ENCODE measurements around the gene PHF19. TPM values are rescaled to one million over a fixed set of nuclear protein-coding genes. Genes with fewer than 3 reads are reported as not detected.

PHF19 gene
- 10 to 100 TPM; 33.4 to 53.0 (median 40.5) TPM for total RNA-seq
- polyA plus RNA-seq = 10 to 100 TPM; 12.6 to 29.4 (median 27.7) TPM
- long read RNA-seq, donor 1, transcript PHF19-201 (5 exons, 836 nt) = major isoform, 5 of 5 reads
- long read RNA-seq, donor 1, partial matches to known transcripts = 0 of 5 reads
- long read RNA-seq, donor 1, other reads (novel, unspliced or antisense) = 0 of 5 reads
- long read RNA-seq, donor 2, full-length matches to known transcripts = 6 of 6 reads
- long read RNA-seq, donor 2, partial matches to known transcripts = 0 of 6 reads
- long read RNA-seq, donor 2, other reads (novel, unspliced or antisense) = 0 of 6 reads

DNA sequence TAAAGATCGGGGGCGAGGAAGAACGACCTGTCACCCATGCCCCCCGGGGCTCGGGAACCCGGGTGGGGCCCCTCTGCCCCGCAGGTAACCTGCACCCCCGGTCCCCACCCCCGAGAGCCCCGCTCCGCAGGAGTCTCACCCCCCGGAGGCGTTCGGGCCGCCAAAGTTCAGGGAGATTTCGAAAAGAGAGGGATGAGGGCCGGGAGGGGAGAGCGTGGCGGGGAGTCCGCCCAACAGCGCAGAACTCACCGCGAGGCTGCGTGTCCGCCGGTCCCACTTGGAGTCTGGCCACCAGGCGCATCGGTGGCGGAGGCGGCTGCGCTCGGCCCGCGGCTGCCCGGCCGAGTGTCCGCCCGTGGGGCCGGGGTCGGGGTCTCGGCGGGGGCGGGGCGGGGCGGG, at the start of gene PHF19:
PHF19 (minus strand) TSS at position 347 of the 399 bp plus-strand sequence. CDS start 2,447 bp downstream, outside the sequence.
- TF ChIP-seq, protein P1, sequence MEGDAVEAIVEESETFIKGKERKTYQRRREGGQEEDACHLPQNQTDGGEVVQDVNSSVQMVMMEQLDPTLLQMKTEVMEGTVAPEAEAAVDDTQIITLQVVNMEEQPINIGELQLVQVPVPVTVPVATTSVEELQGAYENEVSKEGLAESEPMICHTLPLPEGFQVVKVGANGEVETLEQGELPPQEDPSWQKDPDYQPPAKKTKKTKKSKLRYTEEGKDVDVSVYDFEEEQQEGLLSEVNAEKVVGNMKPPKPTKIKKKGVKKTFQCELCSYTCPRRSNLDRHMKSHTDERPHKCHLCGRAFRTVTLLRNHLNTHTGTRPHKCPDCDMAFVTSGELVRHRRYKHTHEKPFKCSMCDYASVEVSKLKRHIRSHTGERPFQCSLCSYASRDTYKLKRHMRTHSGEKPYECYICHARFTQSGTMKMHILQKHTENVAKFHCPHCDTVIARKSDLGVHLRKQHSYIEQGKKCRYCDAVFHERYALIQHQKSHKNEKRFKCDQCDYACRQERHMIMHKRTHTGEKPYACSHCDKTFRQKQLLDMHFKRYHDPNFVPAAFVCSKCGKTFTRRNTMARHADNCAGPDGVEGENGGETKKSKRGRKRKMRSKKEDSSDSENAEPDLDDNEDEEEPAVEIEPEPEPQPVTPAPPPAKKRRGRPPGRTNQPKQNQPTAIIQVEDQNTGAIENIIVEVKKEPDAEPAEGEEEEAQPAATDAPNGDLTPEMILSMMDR (IDR thresholded peaks at IDR 0.05 in 8 of 11, conservative IDR thresholded peaks at IDR 0.05 in 3 of 11) = no peak
- TF ChIP-seq POLR2AphosphoS5 (IDR thresholded peaks at IDR 0.05) = no peak
- TF ChIP-seq POLR2A (IDR thresholded peaks at IDR 0.05) = no peak
- H3K4me1 ChIP-seq = peaks cover 15 to 76% (median 37%) of the 10 kb centered on the region in 6 donors

DNA sequence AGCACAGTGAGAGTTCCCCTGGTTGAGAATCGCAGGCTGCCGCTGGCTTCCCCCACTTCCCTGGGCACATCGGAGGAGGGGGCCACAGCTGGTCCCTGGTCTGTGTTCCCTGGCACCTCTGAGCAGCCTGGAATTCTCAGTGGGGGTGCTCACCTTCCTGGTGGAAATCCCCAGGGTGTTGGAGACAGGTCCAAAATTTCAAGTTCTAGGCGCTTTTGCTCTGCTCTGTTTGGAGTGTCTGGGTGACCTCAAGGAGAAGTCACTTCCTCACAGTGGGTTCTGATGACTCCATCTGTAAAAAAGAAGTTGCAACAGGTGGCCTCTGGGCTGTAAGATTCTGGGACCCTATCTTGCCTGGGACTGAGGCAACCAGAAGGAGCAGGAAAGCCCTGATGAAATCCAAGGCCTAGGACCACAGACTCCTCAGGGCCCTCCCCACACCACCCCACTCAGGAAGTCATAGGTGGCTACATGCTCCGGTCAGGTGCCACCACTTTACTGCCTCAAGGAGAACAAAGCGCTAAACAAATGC, 49.5 kb upstream of the PHF19 start, which contains the start of gene TRAF1:
TRAF1 (minus strand) TSS at position 400 of the 532 bp plus-strand sequence. CDS start 721 bp downstream, outside the sequence.
- H3K4me1 ChIP-seq = peaks cover 53 to 100% (median 83%) of the 10 kb centered on the region in 6 donors
- no peak for TF ChIP-seq POLR2A (IDR thresholded peaks at IDR 0.05)
- TF ChIP-seq POLR2AphosphoS5 (IDR thresholded peaks at IDR 0.05) = peak in 1 of 3 donors; percentile 27
- TF ChIP-seq, protein P1 (IDR thresholded peaks at IDR 0.05 in 8 of 11, conservative IDR thresholded peaks at IDR 0.05 in 3 of 11) = no peak
- intact Hi-C loops (cut with DNase I; ENCODE audit: low total_unique reads) = no loop called here
- WGBS, 5 donors = 24 to 44% (median 30%) methylated on average over 5 to 6 of the region's 6 CpGs
- DNase-seq = peak; percentile 86
- H3K9me3 ChIP-seq = no peaks in the 10 kb centered on the region
- H3K27ac ChIP-seq = peak within 1 kb of the TSS; percentile 74 to 96 (median 95)
- H3K36me3 ChIP-seq = peaks cover 0 to 21% (median 0%) of the 10 kb centered on the region in 6 donors
- H3K4me3 ChIP-seq = peak within 1 kb of the TSS in 7 of 8 donors; percentile 1 to 82 (median 19)
- H3K27me3 ChIP-seq (replicated peaks in 1 of 7) = no peaks in the 10 kb centered on the region

More for the DNA sequence above, at the start of gene PHF19:
- H3K27ac ChIP-seq = peak within 1 kb of the TSS; percentile 89 to 98 (median 94)
- H3K36me3 ChIP-seq = peaks cover 0 to 28% (median 15%) of the 10 kb centered on the region in 6 donors
- no peaks in the 10 kb centered on the region for H3K27me3 ChIP-seq (replicated peaks in 1 of 7)
- intact Hi-C loops (cut with DNase I; ENCODE audit: low total_unique reads) = no loop called here
- DNase-seq = peak; percentile 86
- 0 to 1% (median 0%) methylated on average over 7 to 45 of the region's 45 CpGs for WGBS, 5 donors
- no peaks in the 10 kb centered on the region for H3K9me3 ChIP-seq
- H3K4me3 ChIP-seq = peak within 1 kb of the TSS; percentile 65 to 89 (median 72)

DNA sequence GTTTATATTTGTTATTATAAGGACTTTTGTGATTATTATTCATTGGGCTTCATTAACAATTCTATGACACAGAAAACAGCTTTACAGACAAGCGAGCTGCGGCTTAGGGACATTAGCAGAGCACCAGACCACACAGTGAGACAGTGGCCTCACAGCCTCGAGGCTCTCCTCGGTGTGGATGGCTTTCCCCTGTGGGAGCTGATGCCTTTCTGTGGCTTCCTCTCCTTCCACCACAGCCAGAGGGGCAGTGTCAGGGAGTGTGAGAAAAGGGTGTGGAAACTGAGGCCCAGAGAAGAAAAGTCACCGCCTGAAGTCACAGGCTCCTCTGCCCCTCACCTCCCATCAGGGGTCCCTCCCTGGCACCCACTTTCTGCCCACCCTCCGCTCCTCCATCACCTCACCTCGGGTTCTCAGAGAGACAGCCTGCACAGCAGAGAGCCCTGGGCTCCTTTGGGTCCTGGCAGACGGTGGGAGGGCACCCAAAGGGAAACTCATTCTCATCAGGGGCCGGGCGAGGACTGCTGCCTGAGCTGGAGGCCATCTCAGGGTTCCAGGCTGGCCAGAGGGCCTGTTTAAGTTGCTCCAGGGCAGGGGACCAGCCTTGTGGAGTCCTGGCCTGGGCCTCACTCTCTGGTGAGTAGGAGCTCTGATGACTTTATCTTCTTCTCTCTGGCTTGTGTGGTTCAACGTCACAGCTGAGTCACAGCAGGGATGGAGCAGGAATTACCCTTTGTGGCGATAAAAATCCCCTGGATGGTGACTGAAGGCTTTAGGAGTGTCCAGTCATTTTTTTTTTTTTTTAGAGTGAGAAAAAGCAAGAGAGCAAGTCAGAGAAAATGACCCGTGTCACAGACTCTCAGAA, 48.8 kb upstream of the PHF19 start:
- Histone ChIP-seq H3K27ac (peak overlapping the region; percentile 74 to 96 (median 95)), H3K9me3 (no peaks in the 10 kb centered on the region), H3K27me3 (replicated peaks in 1 of 7) (no peaks in the 10 kb centered on the region), H3K36me3 (peaks cover 0 to 28% (median 0%) of the 10 kb centered on the region in 6 donors), H3K4me3 (peak overlapping the region in 7 of 8 donors; percentile 1 to 82 (median 19)), H3K4me1 (peaks cover 46 to 100% (median 82%) of the 10 kb centered on the region in 6 donors)
- TF ChIP-seq, protein P1 (IDR thresholded peaks at IDR 0.05 in 8 of 11, conservative IDR thresholded peaks at IDR 0.05 in 3 of 11) = no peak
- peak; percentile 30 to 31 (median 31) for TF ChIP-seq POLR2AphosphoS5 (IDR thresholded peaks at IDR 0.05)
- 46 to 56% (median 50%) methylated on average over 13 of the region's 13 CpGs for WGBS, 5 donors
- no peak for DNase-seq
- intact Hi-C loops (cut with DNase I; ENCODE audit: low total_unique reads) = no loop called here

All from spleen (tissue), 13 donors.